HuH-7.5 (cell line): ENCODE measurements around the gene FRS3.

Experiments
- DNase-seq: peaks from one replicate; pipeline ENCODE4 v3.0.0; 2011; ENCODE audit warnings: low spot score

FRS3 gene

DNA sequence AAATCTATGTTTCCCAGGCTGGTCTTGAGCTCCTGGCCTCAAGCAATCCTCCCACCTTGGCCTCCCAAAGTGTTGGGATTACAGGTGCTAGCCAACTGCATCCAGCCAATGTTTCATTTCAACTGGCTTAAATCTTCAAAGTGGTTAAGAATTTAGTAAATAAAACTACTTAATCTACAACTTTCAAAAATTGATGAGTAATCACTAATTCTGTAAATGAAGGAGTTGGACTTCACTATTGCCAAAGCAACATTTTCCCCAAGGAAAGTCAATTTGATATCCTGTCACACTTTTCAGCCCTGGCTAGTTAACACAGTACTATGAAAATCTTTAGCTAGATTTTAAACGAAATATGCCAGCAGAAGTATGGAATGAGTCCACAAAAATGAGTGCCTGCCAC, 11.6 kb upstream of the FRS3 start:
- no peak for DNase-seq

GRCh38 chr6:41790045-41790444, 10.3 kb upstream of the FRS3 start:
- no peak for DNase-seq

DNA sequence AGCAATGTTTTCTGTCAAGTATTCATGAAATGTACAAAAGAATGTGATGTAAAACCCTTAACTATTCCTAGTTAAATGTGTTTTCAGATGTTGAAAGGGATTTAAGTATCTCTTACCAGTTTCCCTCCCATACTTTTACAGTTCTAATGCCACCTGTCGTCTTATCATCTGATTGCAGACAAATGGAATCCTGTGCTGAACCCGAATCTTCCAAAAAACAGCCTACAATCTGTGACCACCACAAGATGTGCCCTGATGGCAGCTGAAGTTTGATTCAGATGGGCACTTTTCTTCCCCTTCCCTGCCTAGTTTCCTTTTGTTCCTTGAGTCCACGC, 9.7 kb upstream of the FRS3 start:
- DNase-seq = no peak

- DNase-seq = peak; percentile 70
These were observed 7.7 kb upstream of the FRS3 start, which contains the start of gene TOMM6 for GRCh38 chr6:41787219-41787917. Gene TOMM6 (plus strand): TSS chr6:41787694. CDS start chr6:41787698, 4 bp downstream.

GRCh38 chr6:41786451-41787218, 6.9 kb upstream of the FRS3 start:
- peak; percentile 82 for DNase-seq

- peak; percentile 51 for DNase-seq
These were observed 6.2 kb upstream of the FRS3 start for GRCh38 chr6:41785689-41786450.

- DNase-seq = no peak
These were observed 5.6 kb upstream of the FRS3 start for GRCh38 chr6:41785254-41785653.

DNA sequence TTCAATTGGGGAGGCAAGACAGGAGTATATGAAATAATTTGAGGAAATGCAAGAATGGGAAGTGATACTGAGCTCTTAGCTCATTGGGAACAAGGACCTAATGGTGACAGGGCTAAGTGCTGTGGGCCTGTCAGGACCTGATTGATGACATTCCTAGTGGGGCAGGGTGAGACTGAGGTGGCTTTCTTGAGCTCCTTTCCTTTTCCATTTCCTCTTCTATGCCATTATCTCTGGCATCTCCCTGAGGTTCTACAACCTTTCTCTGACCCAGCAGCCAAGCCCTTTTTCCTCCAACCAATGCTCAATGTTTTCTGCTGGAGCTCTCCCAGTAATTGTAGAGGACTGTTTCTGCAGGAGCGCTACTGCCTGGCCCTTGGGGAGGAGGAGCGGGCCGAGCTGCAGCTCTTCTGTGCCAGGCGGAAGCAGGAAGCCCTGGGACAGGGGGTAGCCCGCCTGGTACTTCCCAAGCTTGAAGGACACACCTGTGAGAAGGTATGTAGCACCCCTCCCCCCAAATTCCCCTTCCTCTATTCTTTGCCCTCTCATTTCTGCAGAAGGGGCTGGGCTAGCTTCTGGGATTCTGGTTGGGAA, 5.0 kb upstream of the FRS3 start:
- DNase-seq = no peak

DNA sequence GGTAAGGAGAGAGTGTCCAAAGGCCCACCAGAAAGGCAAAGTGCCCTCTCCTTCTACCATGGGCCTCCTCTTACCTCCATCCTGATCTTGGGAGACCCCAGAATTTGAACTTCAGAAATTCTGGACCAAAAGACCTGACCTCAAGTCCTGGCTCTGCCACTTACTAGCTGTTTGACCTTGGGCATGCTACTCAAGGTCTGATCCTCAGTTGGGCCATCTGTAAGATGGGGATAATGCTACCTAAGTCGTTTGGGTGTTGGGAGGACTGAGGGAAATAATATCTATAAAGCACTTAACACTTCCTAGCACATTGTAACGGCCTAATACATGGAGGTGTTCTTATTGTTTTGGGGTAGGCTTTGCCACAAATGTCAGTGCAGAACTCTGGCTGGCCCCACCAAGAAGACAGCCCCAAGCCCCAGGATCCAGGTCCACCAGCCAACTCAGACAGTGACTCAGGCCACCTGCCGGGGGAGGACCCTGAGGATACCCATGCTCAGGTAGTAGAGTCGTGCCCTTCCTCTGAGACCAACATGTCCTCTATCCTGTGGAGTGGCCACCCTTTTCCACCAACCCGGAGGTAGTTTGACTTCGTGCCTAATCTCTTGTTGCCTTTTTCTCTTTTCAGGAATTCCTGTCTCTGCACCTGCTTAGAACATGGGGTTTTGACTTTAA, 3.5 kb upstream of the FRS3 start:
- no peak for DNase-seq

DNA sequence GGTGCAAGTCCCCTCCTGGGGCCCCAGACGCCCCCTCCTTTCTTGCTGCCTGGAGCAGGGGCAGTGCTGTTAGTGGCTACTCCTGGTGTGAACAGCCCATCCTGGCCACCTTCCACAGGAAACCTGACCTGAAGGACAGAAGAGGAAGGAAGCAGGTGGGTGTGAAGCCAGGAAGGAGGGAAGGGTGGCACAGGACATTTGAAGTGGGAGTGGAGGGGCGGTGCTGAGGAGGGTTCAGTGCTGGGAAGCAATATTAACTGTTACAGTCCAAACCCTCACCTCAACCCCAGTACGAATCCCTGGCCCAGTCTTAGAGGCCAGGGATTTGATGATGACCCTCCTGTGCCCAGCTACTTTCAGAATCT, 1.6 kb upstream of the FRS3 start:
- no peak for DNase-seq

- DNase-seq = peak; percentile 41
These were observed 1.1 kb upstream of the FRS3 start, which contains the start of gene PRICKLE4 for GRCh38 chr6:41780551-41781365. Gene PRICKLE4 (plus strand): TSS chr6:41780782. CDS start chr6:41783474, 2,692 bp downstream.

DNA sequence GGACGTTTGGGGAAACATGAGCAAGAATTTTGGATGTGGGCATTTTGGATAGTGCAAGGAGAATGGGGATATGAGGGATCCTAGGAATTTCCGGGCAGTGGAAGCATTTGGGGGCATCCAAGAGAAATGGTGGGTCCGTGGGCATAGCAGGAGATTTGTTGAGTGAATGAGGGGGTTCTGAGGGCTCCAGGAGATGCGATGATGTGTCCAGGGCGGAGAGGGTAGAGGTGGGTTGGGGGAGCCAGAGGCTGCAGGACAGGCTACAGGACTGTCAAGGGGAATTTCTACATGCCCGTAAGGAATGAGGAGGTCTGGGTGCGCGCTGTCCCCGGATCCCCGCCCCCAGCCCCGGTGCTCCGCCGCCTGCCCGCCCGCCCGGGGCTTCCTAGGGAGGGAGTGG, 364 bp downstream of the FRS3 start:
- no peak for DNase-seq

GRCh38 chr6:41778895-41779294, 805 bp downstream of the FRS3 start:
- DNase-seq = no peak

DNA sequence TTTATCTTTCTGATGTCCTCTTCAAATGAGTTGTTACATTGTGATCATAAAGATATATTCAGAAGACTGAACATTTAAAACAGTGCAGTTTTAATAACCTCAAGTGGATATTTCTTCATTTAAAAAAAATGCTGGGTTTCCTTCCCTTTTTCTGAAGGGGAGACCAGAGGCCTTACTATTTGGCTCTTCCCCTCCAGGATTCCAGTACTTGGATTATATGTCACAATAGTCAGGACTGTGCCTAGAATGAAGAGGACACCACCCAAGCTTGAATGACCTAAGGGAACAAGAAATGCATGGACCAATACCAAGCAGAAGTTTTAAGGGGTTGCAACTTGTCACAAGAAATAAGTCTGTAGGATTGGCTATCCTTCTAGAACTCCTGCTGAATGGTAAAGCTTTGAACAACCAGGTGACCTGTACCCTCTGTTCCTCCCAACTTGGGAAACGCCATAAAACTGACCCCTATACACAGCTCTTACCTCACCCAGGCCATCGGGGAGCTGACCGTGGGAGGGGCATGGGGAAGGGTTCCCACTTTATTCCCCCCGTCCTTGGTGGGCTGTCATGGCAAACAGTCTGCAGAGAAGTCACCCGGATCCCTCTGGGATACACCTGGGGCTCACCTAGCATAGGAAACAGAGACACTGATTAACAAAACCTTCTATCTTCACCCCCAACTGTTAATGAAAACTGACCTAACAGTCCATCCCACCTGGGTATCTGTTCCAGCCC, 2.0 kb downstream of the FRS3 start:
- no peak for DNase-seq

DNA sequence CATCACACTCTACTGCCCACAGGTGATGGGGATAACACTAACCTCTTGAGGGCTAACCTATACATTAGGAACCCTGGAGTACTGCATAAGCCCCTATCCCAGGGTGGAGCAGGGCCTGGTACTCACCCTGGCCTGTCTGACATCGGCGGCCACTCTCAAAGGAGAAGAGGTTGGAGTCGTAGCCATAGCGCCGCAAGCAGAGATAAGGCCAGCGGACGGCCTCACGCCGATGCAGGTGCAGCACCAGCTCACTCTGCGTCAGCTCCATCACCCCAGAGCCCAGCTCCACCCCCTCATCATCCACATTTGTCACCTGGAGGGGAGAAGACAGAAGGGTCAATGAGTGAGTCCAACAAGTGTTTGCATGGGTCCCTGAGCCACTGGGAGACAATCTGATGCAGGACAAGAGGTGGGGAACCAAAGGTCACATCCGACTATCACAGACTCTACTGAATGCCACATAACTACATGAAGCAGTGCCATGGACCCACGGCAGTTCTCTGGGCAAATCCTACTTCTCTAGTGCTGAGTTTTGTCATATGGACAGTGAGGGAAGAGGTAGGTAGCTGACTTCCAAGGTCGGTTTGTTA, 4.3 kb downstream of the FRS3 start:
- DNase-seq = no peak

GRCh38 chr6:41774841-41775240, 4.9 kb downstream of the FRS3 start:
- no peak for DNase-seq

GRCh38 chr6:41771058-41771983, 8.4 kb downstream of the FRS3 start:
- no peak for DNase-seq

GRCh38 chr6:41770381-41771057, 9.2 kb downstream of the FRS3 start:
- DNase-seq = no peak
